H1 (cell line): ENCODE results near the gene CTDP1. TPM values are rescaled to one million over a fixed set of nuclear protein-coding genes. Genes with fewer than 3 reads are reported as not detected.
A peak's percentile ranks its signal among the peaks of the same experiment; 100 is the strongest.

Experiments
- CTCF ChIA-PET: fragments of 300-600 bp; sonication (Branson Sonifier 250); formaldehyde crosslinking; loops from one replicate; lab custom pipeline; 2021; ENCODE audit not compliant: partially characterized antibody; lab: Charles Lee
- POLR2A ChIA-PET: fragments of 300-600 bp; sonication (Branson Sonifier 250); formaldehyde crosslinking; loops from one replicate; lab custom pipeline; 2021; ENCODE audit warnings: inconsistent platforms; ENCODE audit not compliant: partially characterized antibody; lab: Charles Lee
- DNase-seq, 2 experiments: peaks; one replicate each; pipeline versions ENCODE4 v3.0.0 to v3.0.0-alpha.2; 2010 to 2022; ENCODE audit warnings: low spot score in 2 of 2, low read depth in 1 of 2, mixed read lengths in 1 of 2
- FAIRE-seq: peaks from 2 replicates; lab custom pipeline; 2011; peaks lifted over from hg19 to GRCh38; lab: Jason Lieb, UNC
- H2AFZ ChIP-seq: 2 replicates; pipeline ENCODE4 v1.8.1; 2012; ENCODE audit warnings: low read length, inconsistent platforms
- H2AK5ac ChIP-seq: 2 replicates; pipeline ENCODE4 v1.6.1; 2013; ENCODE audit warnings: low read depth, low read length
- H2BK120ac ChIP-seq: replicated peaks from 2 replicates; pipeline ENCODE3; 2013; ENCODE audit warnings: low read depth, low read length, inconsistent platforms
- H2BK12ac ChIP-seq: 2 replicates; pipeline ENCODE4 v1.6.1; 2013; ENCODE audit warnings: low read depth, low read length
- H2BK15ac ChIP-seq: 2 replicates; pipeline ENCODE4 v1.6.1; 2013; ENCODE audit warnings: low read length
- H2BK20ac ChIP-seq: 2 replicates; pipeline ENCODE4 v1.6.1; 2013; ENCODE audit warnings: low read length
- H2BK5ac ChIP-seq: 2 replicates; pipeline ENCODE4 v1.6.1; 2013; ENCODE audit warnings: low read depth, low read length
- H3K14ac ChIP-seq: 2 replicates; pipeline ENCODE4 v1.6.1; 2013; ENCODE audit warnings: inconsistent platforms; ENCODE audit not compliant: insufficient read length
- H3K18ac ChIP-seq: 2 replicates; pipeline ENCODE4 v1.6.1; 2013; ENCODE audit warnings: low read length; ENCODE audit errors: extremely low read depth
- H3K23ac ChIP-seq: 2 replicates; pipeline ENCODE4 v1.6.1; 2013; ENCODE audit warnings: inconsistent platforms; ENCODE audit not compliant: insufficient read length
- H3K23me2 ChIP-seq: 2 replicates; pipeline ENCODE4 v1.6.1; 2013; ENCODE audit warnings: low read depth, low read length
- H3K27ac ChIP-seq: 2 replicates; pipeline ENCODE4 v1.6.1; 2011; ENCODE audit warnings: low read depth, low read length, inconsistent platforms
- H3K27me3 ChIP-seq, 4 experiments: replicated peaks in 1 of 4; 1 replicate in 1 of 4; 2 replicates in 3 of 4; pipeline versions ENCODE4 v1.6.1 to v1.8.1; 2011 to 2013; ENCODE audit warnings: low read length in 3 of 4, mild to moderate bottlenecking in 3 of 4, inconsistent platforms in 2 of 4, mixed read lengths in 2 of 4, moderate library complexity in 1 of 4; ENCODE audit not compliant: control insufficient read depth in 3 of 4, insufficient read depth in 3 of 4; ENCODE audit errors: extremely low read depth in 1 of 4
- H3K36me3 ChIP-seq, 4 experiments: 2 replicates each; pipeline versions ENCODE4 v1.6.1 to v1.8.1; 2011 to 2013; ENCODE audit warnings: mild to moderate bottlenecking in 4 of 4, low read length in 3 of 4, moderate library complexity in 2 of 4, control low read depth in 1 of 4, inconsistent platforms in 1 of 4; ENCODE audit not compliant: insufficient read depth in 4 of 4, control insufficient read depth in 2 of 4
- H3K4ac ChIP-seq: replicated peaks from 2 replicates; pipeline ENCODE3; 2013; ENCODE audit warnings: low read length, low read depth, mixed read lengths, inconsistent platforms; ENCODE audit not compliant: insufficient read length
- H3K4me1 ChIP-seq, 4 experiments: replicated peaks in 1 of 4; 1 replicate in 1 of 4; 2 replicates in 3 of 4; pipeline versions ENCODE4 v1.6.1 to v1.8.1; 2011 to 2013; ENCODE audit warnings: low read length in 3 of 4, inconsistent platforms in 2 of 4, mixed read lengths in 1 of 4; ENCODE audit not compliant: insufficient read depth in 4 of 4, control insufficient read depth in 3 of 4
- H3K4me2 ChIP-seq, 2 experiments: 2 replicates each; pipeline versions ENCODE4 v1.6.1 to v1.8.1; 2011 to 2013; ENCODE audit warnings: low read depth in 2 of 2, low read length in 2 of 2, control low read depth in 1 of 2, inconsistent platforms in 1 of 2, mild to moderate bottlenecking in 1 of 2; ENCODE audit not compliant: insufficient read depth in 1 of 2
- H3K4me3 ChIP-seq, 4 experiments: fragments of 200-600, 300-600 bp in 1 of 4; sonication (generic), shearing (Covaris generic), sonication (Bioruptor Twin) in 1 of 4; 2 replicates each; pipeline versions ENCODE4 v1.5.1 to v1.8.1; 2011 to 2016; ENCODE audit warnings: low read length in 4 of 4, low read depth in 3 of 4, control low read depth in 2 of 4, inconsistent platforms in 2 of 4, mild to moderate bottlenecking in 2 of 4, mixed read lengths in 1 of 4, moderate library complexity in 1 of 4; ENCODE audit not compliant: insufficient read depth in 2 of 4; ENCODE audit errors: extremely low read depth in 1 of 4
- H3K56ac ChIP-seq: replicated peaks from 2 replicates; pipeline ENCODE3; 2013; ENCODE audit warnings: low read depth, mild to moderate bottlenecking, mixed read lengths, low read length, inconsistent platforms; ENCODE audit not compliant: insufficient read length
- H3K79me1 ChIP-seq: 2 replicates; pipeline ENCODE4 v1.6.1; 2013; ENCODE audit warnings: low read depth, low read length, control low read depth
- H3K79me2 ChIP-seq, 2 experiments: 2 replicates each; pipeline versions ENCODE4 v1.6.1 to v1.8.1; 2012 to 2013; ENCODE audit warnings: low read length in 2 of 2, mild to moderate bottlenecking in 2 of 2, inconsistent platforms in 1 of 2; ENCODE audit not compliant: insufficient read depth in 2 of 2, control insufficient read depth in 1 of 2
- H3K9ac ChIP-seq, 4 experiments: replicated peaks in 1 of 4; 1 replicate in 1 of 4; 2 replicates in 3 of 4; pipeline versions ENCODE4 v1.6.1 to v1.8.1; 2011 to 2013; ENCODE audit warnings: low read depth in 3 of 4, low read length in 3 of 4, control low read depth in 2 of 4, mild to moderate bottlenecking in 2 of 4, moderate library complexity in 2 of 4, inconsistent platforms in 1 of 4; ENCODE audit errors: extremely low read depth in 1 of 4
- H3K9me3 ChIP-seq, 2 experiments: 2 replicates each; pipeline versions ENCODE4 v1.6.1 to v1.8.1; 2012 to 2013; ENCODE audit warnings: mild to moderate bottlenecking in 2 of 2, moderate library complexity in 2 of 2, control low read depth in 1 of 2, inconsistent platforms in 1 of 2, low read depth in 1 of 2, low read length in 1 of 2, mixed read lengths in 1 of 2; ENCODE audit not compliant: insufficient read depth in 2 of 2
- H4K20me1 ChIP-seq, 2 experiments: replicated peaks in 1 of 2; 2 replicates each; pipeline versions ENCODE3 to v1.8.1; 2011 to 2013; ENCODE audit warnings: inconsistent platforms in 2 of 2, low read length in 2 of 2, mild to moderate bottlenecking in 1 of 2; ENCODE audit not compliant: insufficient read depth in 2 of 2, control insufficient read depth in 1 of 2
- H4K5ac ChIP-seq: 2 replicates; pipeline ENCODE4 v1.6.1; 2013; ENCODE audit warnings: low read length, low read depth, mixed read lengths, inconsistent platforms; ENCODE audit not compliant: insufficient read length
- H4K8ac ChIP-seq: 2 replicates; pipeline ENCODE4 v1.8.0; 2013; ENCODE audit warnings: mild to moderate bottlenecking, moderate library complexity, low read length, inconsistent platforms; ENCODE audit not compliant: insufficient read depth; ENCODE audit errors: extremely low read depth
- H4K91ac ChIP-seq: replicated peaks from 2 replicates; pipeline ENCODE3; 2013; ENCODE audit warnings: low read length, mixed read lengths, inconsistent platforms; ENCODE audit not compliant: insufficient read length
- ATF2 ChIP-seq: IDR thresholded peaks from 2 replicates; pipeline ENCODE4 v1.6.1; 2012; ENCODE audit warnings: low read length, inconsistent platforms
- CBX8 ChIP-seq: fragments of 300-800, 300-1000 bp; sonication (generic); IDR thresholded peaks from 2 replicates; pipeline ENCODE4 v1.7.1; 2016; ENCODE audit warnings: low read depth, low read length, borderline replicate concordance
- GABPA ChIP-seq: IDR thresholded peaks from 2 replicates; pipeline ENCODE4 v1.6.1; 2011; ENCODE audit warnings: mild to moderate bottlenecking, low read length, moderate library complexity, borderline replicate concordance; ENCODE audit not compliant: insufficient read depth
- KDM4A ChIP-seq: IDR thresholded peaks from one replicate; pipeline ENCODE4 v1.7.1; 2012; ENCODE audit warnings: low read depth, mild to moderate bottlenecking, moderate library complexity, low read length, inconsistent platforms; ENCODE audit not compliant: severe bottlenecking
- MAX ChIP-seq: IDR thresholded peaks from 2 replicates; pipeline ENCODE4 v1.6.1; 2012; ENCODE audit warnings: inconsistent platforms
- NRF1 ChIP-seq: IDR thresholded peaks from 2 replicates; pipeline ENCODE4 v1.6.1; 2011; ENCODE audit warnings: mild to moderate bottlenecking, low read depth, low read length, improper control_type of control experiment
- POLR2AphosphoS5 ChIP-seq: IDR thresholded peaks from 2 replicates; pipeline ENCODE4 v1.6.1; 2011; ENCODE audit warnings: low read depth, low read length
- RNF2 ChIP-seq: fragments of 200-900, 300-1000 bp; sonication (generic); IDR thresholded peaks from 2 replicates; pipeline ENCODE4 v1.7.1; 2016; ENCODE audit warnings: borderline replicate concordance, low read depth, mild to moderate bottlenecking, antibody characterized with exemption, low read length; ENCODE audit not compliant: poor library complexity, severe bottlenecking; ENCODE audit errors: missing control alignments
- TEAD4 ChIP-seq: IDR thresholded peaks from 2 replicates; pipeline ENCODE4 v1.6.1; 2012; ENCODE audit warnings: low read depth, low read length, inconsistent platforms, mixed read lengths
- USF2 ChIP-seq: IDR thresholded peaks from 2 replicates; pipeline ENCODE4 v1.6.1; 2011; ENCODE audit warnings: low read length, improper control_type of control experiment
- WGBS, 2 experiments: shearing (Covaris generic) in 1 of 2; methylation state at CpG; one replicate each; pipeline versions ENCODE4 v1.1.6 to v1.1.7; 2013 to 2015; ENCODE audit warnings: low lambda C conversion rate in 2 of 2, mixed read lengths in 2 of 2, inconsistent platforms in 1 of 2, low coverage in 1 of 2, missing lambda C conversion rate in 1 of 2; ENCODE audit not compliant: insufficient replicate concordance in 2 of 2, insufficient coverage in 1 of 2, insufficient read length in 1 of 2; ENCODE audit errors: extremely low coverage in 1 of 2, missing lambda C conversion rate in 1 of 2; 5-methylcytosine and 5-hydroxymethylcytosine counted together
- polyA plus RNA-seq, 7 experiments: library from polyadenylated mRNA; depleted of rRNA in 3 of 7; stranded (reverse) in 5 of 7; unstranded in 2 of 7; fragments of >200 nt in 5 of 7; fragments of 200-250 nt in 2 of 7; gene quantifications; 1 replicate in 5 of 7; 2 replicates in 1 of 7; 4 replicates in 1 of 7; pipeline versions ENCODE4 v1.2.1 to v1.2.3, GENCODE V29; 2011 to 2013; ENCODE audit warnings: missing spikeins in 2 of 7, mixed read lengths in 2 of 7
- total RNA-seq: library from RNA; stranded (reverse); fragmentation: NEBNext Ultra II Directional; extraction: Animal tissue kit (Norgen Biotek cat#: 25700); gene quantifications from 2 replicates; pipeline ENCODE4 v1.2.1, GENCODE V29; 2021

CTDP1 gene
- total and polyA plus RNA-seq, 2 of the 8 experiments (the other 6 are each of a cell fraction or from before 2014, with no cell fraction given) = 16.6 to 37.0 TPM

GRCh38 chr18:79659733-79660132 is 19.9 kb upstream of the CTDP1 start:
- H3K36me3 ChIP-seq = no peaks in the 10 kb centered on the region
- H4K20me1 ChIP-seq = no peaks in the 10 kb centered on the region
- WGBS, 2 experiments = 95% methylated on average over 5 of the region's 5 CpGs; no CpG with 5 or more reads in 1 of the 2 experiments
- no peak overlapping the region for H2AK5ac ChIP-seq
- H3K23ac ChIP-seq = no peak overlapping the region
- H3K79me2 ChIP-seq = no peaks in the 10 kb centered on the region
- no peak overlapping the region for H3K4ac ChIP-seq
- no peak overlapping the region for H4K8ac ChIP-seq
- no peak for DNase-seq
- no peak overlapping the region for H2BK20ac ChIP-seq
- no peak overlapping the region for H2AFZ ChIP-seq
- H3K18ac ChIP-seq = no peak overlapping the region
- no peak overlapping the region for H3K4me2 ChIP-seq
- no peak overlapping the region for H4K5ac ChIP-seq
- CTCF ChIA-PET = no interaction called here
- 0 out of 2 replicates have a peak overlapping the region, but pooled peaks have one; percentile 37 for H2BK15ac ChIP-seq
- no peak overlapping the region for H3K56ac ChIP-seq
- no peak overlapping the region for H3K14ac ChIP-seq
- no peak for FAIRE-seq
- H3K4me3 ChIP-seq = no peak overlapping the region
- H3K27ac ChIP-seq = no peak overlapping the region
- POLR2A ChIA-PET = no interaction called here
- H3K79me1 ChIP-seq = no peaks in the 10 kb centered on the region
- H2BK5ac ChIP-seq = no peak overlapping the region
- H3K9me3 ChIP-seq = 0 out of 4 replicates have a peak, but pooled peaks cover 0 to 6% of the 10 kb centered on the region in 2 experiments
- H3K9ac ChIP-seq = no peak overlapping the region
- no peak overlapping the region for H2BK12ac ChIP-seq
- H2BK120ac ChIP-seq = no peak overlapping the region
- H3K23me2 ChIP-seq = peaks cover 2% of the 10 kb centered on the region; the same call in 1 of the 2 replicates
- H3K4me1 ChIP-seq = peaks cover 0 to 22% (median 9%) of the 10 kb centered on the region in 4 experiments; a peak in 4 of 7 replicates
- no peak overlapping the region for H4K91ac ChIP-seq
- H3K27me3 ChIP-seq = peaks cover 0 to 4% (median 0%) of the 10 kb centered on the region in 4 experiments; a peak in 1 of 7 replicates
- TF ChIP-seq CBX8 (no peak), MAX (no peak), ATF2 (no peak), KDM4A (no peak), NRF1 (no peak), RNF2 (no peak), POLR2AphosphoS5 (no peak), TEAD4 (no peak), GABPA (no peak), USF2 (no peak)
